Glutamatergic neuron (in vitro differentiated cells): ENCODE results near the gene MT1B. TPM values are rescaled to one million over a fixed set of nuclear protein-coding genes. Genes with fewer than 3 reads are reported as not detected.

Experiments
- DNase-seq: peaks from one replicate; pipeline ENCODE4 v3.0.0; 2022
- H3K27ac Mint-ChIP-seq: one replicate; pipeline ENCODE4 v1.8.0; 2020; ENCODE audit warnings: mild to moderate bottlenecking, mixed read lengths, inconsistent platforms; ENCODE audit not compliant: unreplicated experiment
- H3K27me3 Mint-ChIP-seq: one replicate; pipeline ENCODE4 v1.8.0; 2020; ENCODE audit warnings: mild to moderate bottlenecking, moderate library complexity, mixed read lengths, inconsistent platforms; ENCODE audit not compliant: unreplicated experiment
- H3K36me3 Mint-ChIP-seq: one replicate; pipeline ENCODE4 v1.8.0; 2020; ENCODE audit warnings: mild to moderate bottlenecking, mixed read lengths, inconsistent platforms; ENCODE audit not compliant: unreplicated experiment
- H3K4me1 Mint-ChIP-seq: one replicate; pipeline ENCODE4 v1.8.0; 2020; ENCODE audit warnings: mild to moderate bottlenecking, low read depth, mixed read lengths, inconsistent platforms; ENCODE audit not compliant: unreplicated experiment
- H3K4me3 Mint-ChIP-seq: one replicate; pipeline ENCODE4 v1.8.0; 2020; ENCODE audit warnings: mild to moderate bottlenecking, mixed read lengths, inconsistent platforms; ENCODE audit not compliant: unreplicated experiment
- H3K9me3 Mint-ChIP-seq: one replicate; pipeline ENCODE4 v1.8.0; 2020; ENCODE audit warnings: mild to moderate bottlenecking, moderate library complexity, mixed read lengths, inconsistent platforms; ENCODE audit not compliant: unreplicated experiment
- total RNA-seq: library from RNA; stranded (reverse); fragmentation: NEBNext Ultra II Directional; extraction: Animal tissue kit (Norgen Biotek cat#: 25700); gene quantifications from one replicate; pipeline ENCODE4 v1.2.1, GENCODE V29; 2021; ENCODE audit not compliant: unreplicated experiment
- TF ChIP-seq, protein P1 (sequence below): fragments of 200-600 bp; sonication (generic); IDR thresholded peaks from one replicate; pipeline ENCODE4 v1.5.0; 2021; ENCODE audit not compliant: partially characterized antibody, unreplicated experiment

MT1B gene
- total RNA-seq, 1 donor from 2014 or later = not detected

DNA sequence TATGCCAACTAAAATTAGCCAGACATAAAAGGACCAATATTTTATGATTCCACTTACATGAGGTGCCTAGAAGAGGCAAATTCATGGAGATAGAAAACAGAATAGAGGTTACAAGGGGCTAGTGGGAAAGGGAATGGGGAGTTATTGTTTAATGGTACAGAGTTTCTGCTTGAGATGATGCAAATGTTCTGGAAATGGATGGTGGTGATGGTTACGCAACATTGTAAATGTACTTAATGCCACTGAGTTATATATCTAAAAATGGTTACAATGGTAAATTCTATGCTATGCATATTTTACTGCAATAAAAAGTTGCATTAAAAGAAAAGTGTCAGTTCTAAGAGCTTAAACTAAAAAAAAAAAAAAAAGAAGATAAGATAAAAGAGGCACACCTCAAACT, 48.5 kb downstream of the MT1B start:
- H3K36me3 Mint-ChIP-seq = no peaks in the 10 kb centered on the region

DNA sequence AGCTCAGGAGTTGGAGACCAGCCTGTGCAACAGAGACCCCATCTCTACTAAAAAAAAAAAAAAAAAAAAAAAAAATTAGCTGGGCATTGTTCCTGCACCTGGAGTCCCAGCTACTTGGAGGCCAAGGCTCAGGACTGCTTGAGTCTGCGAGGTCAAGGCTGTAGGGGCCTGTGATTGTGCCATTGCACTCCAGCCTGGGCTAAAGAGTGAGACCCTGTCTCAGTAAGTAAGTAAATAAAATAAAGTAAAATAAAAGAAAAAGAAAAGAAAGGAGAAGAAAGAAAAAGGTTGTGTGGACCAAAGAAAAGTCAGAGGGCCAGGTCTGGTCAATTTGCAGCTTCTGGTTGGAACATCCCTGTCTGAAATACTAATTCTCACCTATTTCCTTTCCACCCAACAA, 48.9 kb downstream of the MT1B start:
- Mint-ChIP-seq H3K27me3 (peaks cover 3% of the 10 kb centered on the region), H3K9me3 (no peaks in the 10 kb centered on the region), H3K36me3 (no peaks in the 10 kb centered on the region), H3K4me1 (no peaks in the 10 kb centered on the region), H3K4me3 (no peak overlapping the region), H3K27ac (no peak overlapping the region)
- no peak for DNase-seq
- TF ChIP-seq, protein P1, sequence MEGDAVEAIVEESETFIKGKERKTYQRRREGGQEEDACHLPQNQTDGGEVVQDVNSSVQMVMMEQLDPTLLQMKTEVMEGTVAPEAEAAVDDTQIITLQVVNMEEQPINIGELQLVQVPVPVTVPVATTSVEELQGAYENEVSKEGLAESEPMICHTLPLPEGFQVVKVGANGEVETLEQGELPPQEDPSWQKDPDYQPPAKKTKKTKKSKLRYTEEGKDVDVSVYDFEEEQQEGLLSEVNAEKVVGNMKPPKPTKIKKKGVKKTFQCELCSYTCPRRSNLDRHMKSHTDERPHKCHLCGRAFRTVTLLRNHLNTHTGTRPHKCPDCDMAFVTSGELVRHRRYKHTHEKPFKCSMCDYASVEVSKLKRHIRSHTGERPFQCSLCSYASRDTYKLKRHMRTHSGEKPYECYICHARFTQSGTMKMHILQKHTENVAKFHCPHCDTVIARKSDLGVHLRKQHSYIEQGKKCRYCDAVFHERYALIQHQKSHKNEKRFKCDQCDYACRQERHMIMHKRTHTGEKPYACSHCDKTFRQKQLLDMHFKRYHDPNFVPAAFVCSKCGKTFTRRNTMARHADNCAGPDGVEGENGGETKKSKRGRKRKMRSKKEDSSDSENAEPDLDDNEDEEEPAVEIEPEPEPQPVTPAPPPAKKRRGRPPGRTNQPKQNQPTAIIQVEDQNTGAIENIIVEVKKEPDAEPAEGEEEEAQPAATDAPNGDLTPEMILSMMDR = no peak

More for the DNA sequence above, 48.5 kb downstream of the MT1B start:
- no peak overlapping the region for H3K4me3 Mint-ChIP-seq
- H3K9me3 Mint-ChIP-seq = no peaks in the 10 kb centered on the region
- no peak for DNase-seq
- H3K27me3 Mint-ChIP-seq = peaks cover 3% of the 10 kb centered on the region
- TF ChIP-seq, protein P1 = no peak
- no peak overlapping the region for H3K27ac Mint-ChIP-seq
- H3K4me1 Mint-ChIP-seq = no peaks in the 10 kb centered on the region

DNA sequence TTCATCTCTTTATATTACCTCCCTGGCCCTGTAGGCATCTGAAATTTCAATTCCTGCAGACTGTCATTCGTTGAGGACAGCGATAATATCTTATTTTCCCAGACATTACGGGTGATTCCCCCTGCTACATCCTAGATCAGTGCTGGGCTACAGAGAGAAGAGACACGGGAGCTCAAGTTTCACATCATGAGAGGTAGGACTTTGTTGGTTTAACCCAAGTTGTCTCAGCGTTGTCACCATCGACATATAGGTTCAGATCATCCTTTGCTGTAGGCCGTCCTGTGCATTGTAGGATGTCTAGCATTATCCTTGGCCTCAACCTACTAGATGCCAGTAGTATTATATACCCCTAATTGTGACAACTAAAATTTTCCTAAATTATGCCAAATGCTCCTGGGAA, 49.8 kb downstream of the MT1B start:
- Mint-ChIP-seq H3K27me3 (peaks cover 3% of the 10 kb centered on the region), H3K4me3 (no peak overlapping the region), H3K36me3 (no peaks in the 10 kb centered on the region), H3K9me3 (no peaks in the 10 kb centered on the region), H3K4me1 (no peaks in the 10 kb centered on the region), H3K27ac (no peak overlapping the region)
- no peak for DNase-seq
- TF ChIP-seq, protein P1 = no peak

Other genes with a start within 250 kb of the MT1B start
- gene AMFR, start 226.3 kb upstream of the MT1B start, total RNA-seq = 69.9 TPM
- gene NUDT21, start 200.6 kb upstream of the MT1B start, total RNA-seq = 135 TPM
- gene OGFOD1, start 200.3 kb upstream of the MT1B start, total RNA-seq = 45.6 TPM
- gene BBS2, start 131.9 kb upstream of the MT1B start, total RNA-seq = 40.7 TPM
- gene MT4, start 86.8 kb upstream of the MT1B start, total RNA-seq = not detected
- gene MT3, start 62.4 kb upstream of the MT1B start, total RNA-seq = not detected
- gene MT2A, start 43.3 kb upstream of the MT1B start, total RNA-seq = not detected
- not detected for gene MT1E, start 26.1 kb upstream of the MT1B start, total RNA-seq
- not detected for gene MT1M, start 19.2 kb upstream of the MT1B start, total RNA-seq
- gene MT1A, start 13.2 kb upstream of the MT1B start, total RNA-seq = not detected
- 3.4 TPM for gene MT1F, start 6.1 kb downstream of the MT1B start, total RNA-seq
- gene MT1G, start 16.2 kb downstream of the MT1B start, total RNA-seq = not detected
- not detected for gene MT1H, start 17.9 kb downstream of the MT1B start, total RNA-seq
- gene MT1X, start 30.6 kb downstream of the MT1B start, total RNA-seq = 9.5 TPM
- gene NUP93, start 78.2 kb downstream of the MT1B start, total RNA-seq = 84.1 TPM
- not detected for gene SLC12A3, start 213.3 kb downstream of the MT1B start, total RNA-seq